Left ventricle myocardium inferior (tissue), 1 donor: ENCODE data around the gene TMEM63B. TPM values are rescaled to one million over a fixed set of nuclear protein-coding genes. Genes with fewer than 3 reads are reported as not detected.

Experiments used
- DNase-seq: peaks from one replicate; pipeline ENCODE4 v3.0.0-alpha.2; 2020
- H3K27ac ChIP-seq: fragments of 200-600 bp; replicated peaks from 2 replicates; pipeline ENCODE4 v1.8.0; 2021
- H3K27me3 ChIP-seq: fragments of 200-600 bp; 2 replicates; pipeline ENCODE4 v1.8.0; 2021; ENCODE audit warnings: low read depth
- H3K36me3 ChIP-seq: fragments of 200-600 bp; 2 replicates; pipeline ENCODE4 v1.8.0; 2021
- H3K4me1 ChIP-seq: fragments of 200-600 bp; 2 replicates; pipeline ENCODE4 v1.8.0; 2021
- H3K4me3 ChIP-seq: fragments of 200-600 bp; 2 replicates; pipeline ENCODE4 v1.8.0; 2021; ENCODE audit warnings: mild to moderate bottlenecking, moderate library complexity
- H3K9me3 ChIP-seq: fragments of 200-600 bp; replicated peaks from 2 replicates; pipeline ENCODE4 v1.8.0; 2021
- intact Hi-C: fragments of 100-400 bp; cut with micrococcal nuclease; formaldehyde crosslinking; loops from one replicate; pipeline ENCODE4 v1.11.0; 2022
- total RNA-seq: library from RNA; stranded (reverse); fragmentation: NEBNext Ultra II Directional; extraction: Animal tissue kit (Norgen Biotek cat#: 25700); gene quantifications from one replicate; pipeline ENCODE4 v1.2.1, GENCODE V29; 2021
- TF ChIP-seq, protein P1 (sequence below): fragments of 200-600 bp; IDR thresholded peaks from 2 replicates; pipeline ENCODE4 v1.8.0; 2021; ENCODE audit warnings: antibody characterized with exemption, mild to moderate bottlenecking, borderline replicate concordance
- donor health status: DM: no; HTN: yes; CAD: no; lungs with severe emphysema.

TMEM63B gene
- total RNA-seq, 1 donor from 2014 or later = 37.2 TPM

DNA sequence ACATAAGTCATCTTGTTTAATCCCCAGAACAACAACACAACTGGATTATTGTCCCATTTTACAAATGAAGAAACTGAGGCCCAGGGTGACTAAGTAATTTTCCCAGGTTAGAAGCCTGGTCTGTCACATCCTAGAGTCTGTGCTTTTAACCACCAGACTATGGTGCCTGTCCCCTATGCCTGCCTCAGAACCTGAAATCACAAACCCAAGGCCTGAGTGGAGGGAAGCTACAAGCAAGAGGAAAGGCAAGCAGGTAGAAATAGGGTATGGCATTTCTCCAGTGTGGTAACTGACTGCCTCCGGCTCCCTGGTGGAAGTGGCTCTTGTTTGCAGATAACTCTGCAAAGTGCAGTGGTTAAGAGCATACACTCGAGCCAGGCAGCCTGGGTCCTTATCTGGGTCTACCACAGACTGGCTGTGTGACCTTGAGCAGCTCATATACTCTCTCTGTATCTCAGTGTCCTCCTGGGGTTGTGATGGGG is 2.5 kb downstream of the TMEM63B start:
- peak overlapping the region; percentile 13 for H3K27ac ChIP-seq
- H3K4me1 ChIP-seq = peaks cover 80% of the 10 kb centered on the region
- no peaks in the 10 kb centered on the region for H3K9me3 ChIP-seq
- TF ChIP-seq, protein P1, sequence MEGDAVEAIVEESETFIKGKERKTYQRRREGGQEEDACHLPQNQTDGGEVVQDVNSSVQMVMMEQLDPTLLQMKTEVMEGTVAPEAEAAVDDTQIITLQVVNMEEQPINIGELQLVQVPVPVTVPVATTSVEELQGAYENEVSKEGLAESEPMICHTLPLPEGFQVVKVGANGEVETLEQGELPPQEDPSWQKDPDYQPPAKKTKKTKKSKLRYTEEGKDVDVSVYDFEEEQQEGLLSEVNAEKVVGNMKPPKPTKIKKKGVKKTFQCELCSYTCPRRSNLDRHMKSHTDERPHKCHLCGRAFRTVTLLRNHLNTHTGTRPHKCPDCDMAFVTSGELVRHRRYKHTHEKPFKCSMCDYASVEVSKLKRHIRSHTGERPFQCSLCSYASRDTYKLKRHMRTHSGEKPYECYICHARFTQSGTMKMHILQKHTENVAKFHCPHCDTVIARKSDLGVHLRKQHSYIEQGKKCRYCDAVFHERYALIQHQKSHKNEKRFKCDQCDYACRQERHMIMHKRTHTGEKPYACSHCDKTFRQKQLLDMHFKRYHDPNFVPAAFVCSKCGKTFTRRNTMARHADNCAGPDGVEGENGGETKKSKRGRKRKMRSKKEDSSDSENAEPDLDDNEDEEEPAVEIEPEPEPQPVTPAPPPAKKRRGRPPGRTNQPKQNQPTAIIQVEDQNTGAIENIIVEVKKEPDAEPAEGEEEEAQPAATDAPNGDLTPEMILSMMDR = no peak
- no peaks in the 10 kb centered on the region for H3K27me3 ChIP-seq
- H3K4me3 ChIP-seq = no peak overlapping the region
- DNase-seq = no peak
- peaks cover 5% of the 10 kb centered on the region for H3K36me3 ChIP-seq
- intact Hi-C loops = no loop called here

DNA sequence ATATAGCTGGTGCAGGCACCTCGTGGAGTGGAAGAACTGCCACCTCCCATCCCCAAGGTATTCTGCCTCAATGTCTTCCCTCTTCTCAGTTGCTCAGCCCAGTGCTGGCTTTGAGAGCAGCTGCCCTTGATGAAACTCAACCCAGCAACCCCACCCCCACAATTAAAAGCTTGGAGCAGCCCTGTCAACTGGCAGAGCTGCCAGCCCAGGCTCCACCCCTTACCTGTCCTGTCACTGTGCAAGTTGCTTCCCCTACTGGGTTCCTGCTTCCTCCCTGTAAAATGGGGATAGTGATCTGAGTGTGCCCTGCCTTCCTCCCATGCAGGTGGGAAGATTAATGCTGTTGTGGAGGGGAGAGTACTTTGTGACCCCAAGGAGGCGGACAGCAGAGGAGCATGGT is 4.5 kb downstream of the TMEM63B start:
- Histone ChIP-seq H3K36me3 (peaks cover 25% of the 10 kb centered on the region), H3K27ac (peak overlapping the region; percentile 64), H3K4me1 (peaks cover 59% of the 10 kb centered on the region), H3K4me3 (no peak overlapping the region), H3K9me3 (no peaks in the 10 kb centered on the region), H3K27me3 (no peaks in the 10 kb centered on the region)
- TF ChIP-seq, protein P1 = no peak
- intact Hi-C loops = no loop called here
- DNase-seq = no peak

DNA sequence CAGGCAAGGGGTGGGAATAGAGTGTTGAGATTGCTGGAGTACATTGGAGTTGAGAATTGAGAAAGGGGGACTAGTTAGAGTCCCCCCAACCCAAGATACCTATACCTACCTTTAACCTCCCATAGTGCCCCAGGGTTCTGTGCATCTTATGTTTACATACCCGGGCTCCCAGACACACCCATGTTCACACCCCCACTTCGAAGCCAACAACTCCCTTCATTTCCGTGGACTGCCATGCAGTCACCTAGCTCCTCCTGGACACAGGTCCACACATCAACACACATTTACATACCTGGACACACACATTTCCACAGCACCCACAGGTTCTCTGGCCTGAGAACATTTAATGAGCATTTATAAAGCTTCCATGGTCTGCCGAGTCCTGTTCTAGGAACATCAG is 5.1 kb downstream of the TMEM63B start:
- TF ChIP-seq, protein P1 = no peak
- DNase-seq = no peak
- intact Hi-C loops = no loop called here
- H3K27me3 ChIP-seq = no peaks in the 10 kb centered on the region
- no peaks in the 10 kb centered on the region for H3K9me3 ChIP-seq
- H3K4me3 ChIP-seq = no peak overlapping the region
- peak overlapping the region; percentile 64 for H3K27ac ChIP-seq
- peaks cover 31% of the 10 kb centered on the region for H3K36me3 ChIP-seq
- H3K4me1 ChIP-seq = peaks cover 56% of the 10 kb centered on the region

DNA sequence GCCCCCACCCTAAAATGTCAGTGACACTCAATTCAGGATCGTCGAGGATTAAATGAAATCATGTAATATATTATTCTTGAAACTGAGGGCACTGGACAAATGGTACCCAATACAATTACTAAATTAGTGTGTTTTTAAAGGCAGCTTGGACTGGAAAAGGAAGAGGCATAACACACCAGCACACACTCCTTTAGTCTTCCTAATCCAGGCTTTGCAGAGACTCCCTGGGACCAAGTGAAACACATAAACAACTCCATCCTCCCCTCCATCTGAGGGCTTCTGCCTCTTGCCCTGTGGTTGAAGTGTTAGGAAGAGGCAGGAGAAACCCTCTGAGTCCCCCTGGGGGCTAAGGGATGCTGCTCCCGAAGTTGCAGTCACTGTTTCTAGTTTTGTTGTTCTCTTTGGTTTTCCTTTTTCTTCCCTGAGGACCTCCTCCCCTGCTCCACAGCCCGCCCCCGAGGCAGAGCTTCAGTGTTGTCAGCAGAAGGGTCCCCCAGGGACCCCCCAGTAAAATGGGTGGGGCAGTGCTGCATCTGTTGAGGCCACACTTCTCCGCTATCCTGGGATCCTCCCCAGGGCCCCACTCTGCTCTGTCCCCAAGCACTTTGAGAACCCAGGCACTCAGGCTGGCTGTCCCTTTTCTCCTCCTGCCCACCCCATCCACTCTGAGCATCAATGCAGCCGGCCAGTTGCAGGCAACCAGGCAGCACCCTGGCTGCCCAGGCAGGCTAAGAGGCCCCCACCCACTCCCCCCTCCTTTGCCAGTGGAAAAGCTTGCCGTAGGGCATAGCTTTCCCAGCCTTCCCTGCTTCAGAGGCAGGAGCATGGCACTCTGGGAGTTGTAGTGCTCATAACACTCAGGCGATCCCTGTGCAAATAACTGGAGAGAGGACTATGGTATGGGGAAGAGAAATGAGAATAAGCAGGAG is 5.9 kb downstream of the TMEM63B start:
- intact Hi-C loops = no loop called here
- Histone ChIP-seq H3K36me3 (peaks cover 39% of the 10 kb centered on the region), H3K4me3 (peak overlapping the region; percentile 50), H3K9me3 (no peaks in the 10 kb centered on the region), H3K4me1 (peaks cover 49% of the 10 kb centered on the region), H3K27me3 (no peaks in the 10 kb centered on the region), H3K27ac (peak overlapping the region; percentile 64)
- peak; percentile 55 for DNase-seq
- TF ChIP-seq, protein P1 = no peak

DNA sequence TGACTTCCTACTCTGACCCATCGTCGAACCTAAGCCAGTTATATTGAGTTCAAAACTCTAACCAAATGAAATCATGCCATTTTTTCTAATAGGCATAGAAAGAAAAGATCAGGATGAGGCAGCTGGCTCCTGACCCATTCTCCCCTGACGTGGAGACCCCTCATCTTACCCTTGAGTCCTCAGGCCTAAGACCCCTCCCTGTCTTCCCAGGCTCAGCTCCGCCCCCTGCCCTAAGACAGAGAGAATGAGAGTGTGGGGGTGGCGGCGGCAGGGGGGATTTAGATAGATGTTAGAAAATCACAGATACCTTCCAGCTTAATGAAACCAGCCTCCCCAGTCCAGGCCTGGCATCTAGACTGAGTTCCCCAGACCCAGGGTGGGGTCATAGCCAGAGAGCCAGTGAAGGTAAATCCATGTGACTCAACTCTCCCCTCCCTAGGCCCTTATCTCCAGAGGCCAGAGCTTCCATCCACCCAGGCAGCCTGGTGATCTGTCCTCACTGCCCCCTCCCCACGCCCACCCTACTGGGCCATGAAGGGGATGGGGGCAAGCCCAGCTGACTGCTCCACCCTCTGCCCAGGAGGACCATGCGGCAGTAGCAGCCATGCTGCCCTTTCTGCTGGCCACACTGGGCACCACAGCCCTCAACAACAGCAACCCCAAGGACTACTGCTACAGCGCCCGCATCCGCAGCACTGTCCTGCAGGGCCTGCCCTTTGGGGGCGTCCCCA is 6.8 kb downstream of the TMEM63B start:
- Histone ChIP-seq H3K27me3 (no peaks in the 10 kb centered on the region), H3K4me1 (peaks cover 40% of the 10 kb centered on the region), H3K4me3 (no peak overlapping the region), H3K27ac (no peak overlapping the region), H3K9me3 (no peaks in the 10 kb centered on the region), H3K36me3 (peaks cover 48% of the 10 kb centered on the region)
- intact Hi-C loops = no loop called here
- no peak for DNase-seq
- TF ChIP-seq, protein P1 = no peak
